ENCODE measurements around the gene TADA2B.

The TADA2B gene

DNA sequence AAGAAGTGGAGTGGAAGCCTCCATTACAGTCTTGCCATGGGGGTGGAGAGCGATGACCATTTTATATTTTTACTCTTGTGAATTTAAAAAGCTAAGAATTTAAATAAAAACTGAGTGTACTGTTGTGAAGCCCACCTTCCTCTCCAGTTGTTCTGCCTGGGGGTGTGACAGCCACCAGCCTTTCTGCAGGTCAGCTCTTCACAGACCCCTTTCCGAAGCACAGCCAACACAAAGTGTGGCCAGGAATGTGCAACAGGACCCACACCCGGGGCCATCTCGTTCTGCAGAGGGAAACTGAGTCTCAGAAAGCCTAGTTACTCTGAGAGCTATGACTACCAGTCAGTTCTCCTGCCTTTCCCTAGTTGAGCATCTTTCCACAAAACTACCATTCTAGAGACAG, 23.3 kb downstream of the TADA2B start:
- H3K36me3 ChIP-seq (ENCODE audit: control insufficient read depth, insufficient read depth, low read length), result peaks cover 25% of the 10 kb centered on the region
- no peak overlapping the region for H3K9ac ChIP-seq (ENCODE audit: low read depth, low read length)
- H3K27me3 ChIP-seq (ENCODE audit: control insufficient read depth, insufficient read depth, low read length), result peaks cover 14% of the 10 kb centered on the region
- no peaks in the 10 kb centered on the region for H3K9me3 ChIP-seq (ENCODE audit: control insufficient read depth, insufficient read depth, low read length)
- H3K4me3 ChIP-seq (ENCODE audit: low read depth, low read length), result peak overlapping the region; percentile 85
- H3K4me1 ChIP-seq (ENCODE audit: control insufficient read depth, insufficient read depth, low read length), result peaks cover 3% of the 10 kb centered on the region

DNA sequence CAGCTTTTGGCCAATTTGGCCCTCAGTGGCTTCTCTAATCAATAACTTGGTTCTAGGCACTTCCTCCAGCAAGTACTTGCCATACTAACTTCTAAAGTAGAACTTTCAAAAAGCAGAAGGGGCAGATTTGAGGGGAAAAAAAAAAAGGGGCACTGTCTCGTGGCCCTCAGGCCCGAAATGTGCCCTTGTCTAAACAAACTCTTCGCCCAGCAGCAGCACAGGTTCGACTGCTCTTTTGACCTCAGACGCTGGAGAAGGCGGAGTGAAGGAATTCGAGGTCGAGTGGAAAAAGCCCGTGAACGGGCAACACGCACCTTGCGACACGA, 23.9 kb downstream of the TADA2B start:
- Histone ChIP-seq H3K4me1 (ENCODE audit: control insufficient read depth, insufficient read depth, low read length) (peaks cover 3% of the 10 kb centered on the region), H3K4me3 (ENCODE audit: low read depth, low read length) (peak overlapping the region; percentile 85), H3K9ac (ENCODE audit: low read depth, low read length) (peak overlapping the region; percentile 83), H3K36me3 (ENCODE audit: control insufficient read depth, insufficient read depth, low read length) (peaks cover 19% of the 10 kb centered on the region), H3K9me3 (ENCODE audit: control insufficient read depth, insufficient read depth, low read length) (no peaks in the 10 kb centered on the region), H3K27me3 (ENCODE audit: control insufficient read depth, insufficient read depth, low read length) (peaks cover 19% of the 10 kb centered on the region)

DNA sequence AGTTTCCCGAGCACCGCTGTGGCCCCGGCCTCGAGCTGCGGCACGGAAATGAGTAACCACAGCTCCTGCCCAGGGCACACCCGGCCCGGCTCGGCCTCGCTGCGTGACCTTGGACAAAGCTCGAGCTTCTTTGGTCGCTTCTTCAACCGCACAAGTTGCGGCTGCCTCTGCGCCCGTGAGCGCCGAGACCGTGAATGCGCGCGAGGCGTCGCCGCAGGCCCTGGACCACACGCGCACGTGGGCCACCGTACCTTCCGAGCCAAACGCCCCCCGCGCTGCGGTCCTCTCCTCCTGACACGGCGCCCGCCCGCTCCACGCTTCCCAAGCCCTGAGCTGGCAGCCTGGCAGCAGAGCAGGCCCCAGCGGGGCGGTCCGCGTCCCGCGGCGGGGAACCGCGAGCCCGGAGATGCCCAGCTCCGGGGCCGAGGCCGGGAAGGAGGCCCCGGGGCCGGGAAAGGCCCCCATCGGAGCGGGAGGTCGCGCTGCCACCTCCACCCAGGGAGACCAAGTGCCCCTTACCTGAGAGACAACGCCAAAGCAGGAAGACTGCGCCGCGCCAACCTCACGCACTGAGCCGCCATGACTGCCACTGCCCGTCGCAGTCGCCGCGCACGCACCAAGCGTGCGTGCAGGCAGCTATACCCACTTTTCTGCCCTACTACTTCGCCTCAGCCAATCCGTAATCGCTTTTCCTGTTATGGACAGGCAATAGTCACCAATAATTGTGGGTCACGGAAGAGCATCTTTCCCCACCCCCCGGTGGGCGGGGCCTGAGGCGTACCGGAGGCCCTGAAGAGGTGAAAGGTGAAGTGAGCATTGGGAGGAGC, 24.5 kb downstream of the TADA2B start, which contains the start of gene GRPEL1:
GRPEL1 (minus strand) TSS at position 613 of the 827 bp plus-strand sequence; CDS start at position 581, 32 bp downstream.
- peaks cover 17% of the 10 kb centered on the region for H3K36me3 ChIP-seq (ENCODE audit: control insufficient read depth, insufficient read depth, low read length)
- H3K4me3 ChIP-seq (ENCODE audit: low read depth, low read length), result peak within 1 kb of the TSS; percentile 85
- peaks cover 23% of the 10 kb centered on the region for H3K27me3 ChIP-seq (ENCODE audit: control insufficient read depth, insufficient read depth, low read length)
- H3K9ac ChIP-seq (ENCODE audit: low read depth, low read length), result peak within 1 kb of the TSS; percentile 83
- H3K4me1 ChIP-seq (ENCODE audit: control insufficient read depth, insufficient read depth, low read length), result peaks cover 3% of the 10 kb centered on the region
- no peaks in the 10 kb centered on the region for H3K9me3 ChIP-seq (ENCODE audit: control insufficient read depth, insufficient read depth, low read length)

GRCh38 chr4:7068279-7068842, 25.2 kb downstream of the TADA2B start:
- Histone ChIP-seq H3K36me3 (ENCODE audit: control insufficient read depth, insufficient read depth, low read length) (peaks cover 11% of the 10 kb centered on the region), H3K27me3 (ENCODE audit: control insufficient read depth, insufficient read depth, low read length) (peaks cover 23% of the 10 kb centered on the region), H3K9ac (ENCODE audit: low read depth, low read length) (no peak overlapping the region), H3K4me3 (ENCODE audit: low read depth, low read length) (peak overlapping the region; percentile 81), H3K9me3 (ENCODE audit: control insufficient read depth, insufficient read depth, low read length) (no peaks in the 10 kb centered on the region), H3K4me1 (ENCODE audit: control insufficient read depth, insufficient read depth, low read length) (peaks cover 3% of the 10 kb centered on the region)

DNA sequence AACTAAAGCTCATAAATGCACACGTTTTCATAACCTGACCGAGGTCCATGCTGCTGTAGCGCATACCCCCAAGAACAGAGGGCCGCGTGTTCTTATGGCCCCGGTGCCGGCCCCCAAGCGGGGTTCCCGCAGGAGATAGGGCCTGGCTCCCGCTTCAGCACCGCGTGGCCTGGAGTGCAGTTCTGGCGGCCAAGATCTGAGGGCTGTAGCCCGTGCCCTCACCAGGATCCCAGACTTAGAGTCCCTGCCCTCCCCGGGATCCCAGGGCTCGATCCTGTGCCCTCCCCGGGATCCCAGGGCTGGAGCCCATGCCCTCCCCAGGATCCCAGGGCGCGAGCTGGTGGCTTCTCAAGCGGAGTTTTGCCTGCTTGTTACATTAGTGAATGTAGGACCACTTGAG, 25.7 kb downstream of the TADA2B start:
- Histone ChIP-seq H3K4me1 (ENCODE audit: control insufficient read depth, insufficient read depth, low read length) (peaks cover 3% of the 10 kb centered on the region), H3K27me3 (ENCODE audit: control insufficient read depth, insufficient read depth, low read length) (peaks cover 23% of the 10 kb centered on the region), H3K9me3 (ENCODE audit: control insufficient read depth, insufficient read depth, low read length) (no peaks in the 10 kb centered on the region), H3K4me3 (ENCODE audit: low read depth, low read length) (peak overlapping the region; percentile 81), H3K9ac (ENCODE audit: low read depth, low read length) (no peak overlapping the region), H3K36me3 (ENCODE audit: control insufficient read depth, insufficient read depth, low read length) (peaks cover 6% of the 10 kb centered on the region)

GRCh38 chr4:7070729-7071511, 27.7 kb downstream of the TADA2B start:
- Histone ChIP-seq H3K4me3 (ENCODE audit: low read depth, low read length) (no peak overlapping the region), H3K36me3 (ENCODE audit: control insufficient read depth, insufficient read depth, low read length) (no peaks in the 10 kb centered on the region), H3K4me1 (ENCODE audit: control insufficient read depth, insufficient read depth, low read length) (peaks cover 3% of the 10 kb centered on the region), H3K27me3 (ENCODE audit: control insufficient read depth, insufficient read depth, low read length) (peaks cover 23% of the 10 kb centered on the region), H3K9ac (ENCODE audit: low read depth, low read length) (no peak overlapping the region), H3K9me3 (ENCODE audit: control insufficient read depth, insufficient read depth, low read length) (no peaks in the 10 kb centered on the region)

- Histone ChIP-seq H3K36me3 (ENCODE audit: control insufficient read depth, insufficient read depth, low read length) (no peaks in the 10 kb centered on the region), H3K4me1 (ENCODE audit: control insufficient read depth, insufficient read depth, low read length) (no peaks in the 10 kb centered on the region), H3K4me3 (ENCODE audit: low read depth, low read length) (no peak overlapping the region), H3K9me3 (ENCODE audit: control insufficient read depth, insufficient read depth, low read length) (no peaks in the 10 kb centered on the region), H3K9ac (ENCODE audit: low read depth, low read length) (no peak overlapping the region), H3K27me3 (ENCODE audit: control insufficient read depth, insufficient read depth, low read length) (peaks cover 23% of the 10 kb centered on the region)
These were observed 29.9 kb downstream of the TADA2B start for GRCh38 chr4:7073059-7073458.

- H3K9me3 ChIP-seq (ENCODE audit: control insufficient read depth, insufficient read depth, low read length), result no peaks in the 10 kb centered on the region
- peaks cover 22% of the 10 kb centered on the region for H3K27me3 ChIP-seq (ENCODE audit: control insufficient read depth, insufficient read depth, low read length)
- no peaks in the 10 kb centered on the region for H3K36me3 ChIP-seq (ENCODE audit: control insufficient read depth, insufficient read depth, low read length)
- no peak overlapping the region for H3K9ac ChIP-seq (ENCODE audit: low read depth, low read length)
- H3K4me3 ChIP-seq (ENCODE audit: low read depth, low read length), result no peak overlapping the region
- H3K4me1 ChIP-seq (ENCODE audit: control insufficient read depth, insufficient read depth, low read length), result no peaks in the 10 kb centered on the region
These were observed 30.6 kb downstream of the TADA2B start for GRCh38 chr4:7073526-7074390.

- no peaks in the 10 kb centered on the region for H3K36me3 ChIP-seq (ENCODE audit: control insufficient read depth, insufficient read depth, low read length)
- no peak overlapping the region for H3K4me3 ChIP-seq (ENCODE audit: low read depth, low read length)
- H3K27me3 ChIP-seq (ENCODE audit: control insufficient read depth, insufficient read depth, low read length), result peaks cover 16% of the 10 kb centered on the region
- H3K4me1 ChIP-seq (ENCODE audit: control insufficient read depth, insufficient read depth, low read length), result no peaks in the 10 kb centered on the region
- H3K9me3 ChIP-seq (ENCODE audit: control insufficient read depth, insufficient read depth, low read length), result no peaks in the 10 kb centered on the region
- no peak overlapping the region for H3K9ac ChIP-seq (ENCODE audit: low read depth, low read length)
These were observed 31.3 kb downstream of the TADA2B start for GRCh38 chr4:7074426-7074825.

- H3K27me3 ChIP-seq (ENCODE audit: control insufficient read depth, insufficient read depth, low read length), result peaks cover 12% of the 10 kb centered on the region
- H3K9ac ChIP-seq (ENCODE audit: low read depth, low read length), result no peak overlapping the region
- no peaks in the 10 kb centered on the region for H3K36me3 ChIP-seq (ENCODE audit: control insufficient read depth, insufficient read depth, low read length)
- H3K4me1 ChIP-seq (ENCODE audit: control insufficient read depth, insufficient read depth, low read length), result no peaks in the 10 kb centered on the region
- H3K9me3 ChIP-seq (ENCODE audit: control insufficient read depth, insufficient read depth, low read length), result no peaks in the 10 kb centered on the region
- no peak overlapping the region for H3K4me3 ChIP-seq (ENCODE audit: low read depth, low read length)
These were observed 33.0 kb downstream of the TADA2B start for GRCh38 chr4:7075962-7076695.

DNA sequence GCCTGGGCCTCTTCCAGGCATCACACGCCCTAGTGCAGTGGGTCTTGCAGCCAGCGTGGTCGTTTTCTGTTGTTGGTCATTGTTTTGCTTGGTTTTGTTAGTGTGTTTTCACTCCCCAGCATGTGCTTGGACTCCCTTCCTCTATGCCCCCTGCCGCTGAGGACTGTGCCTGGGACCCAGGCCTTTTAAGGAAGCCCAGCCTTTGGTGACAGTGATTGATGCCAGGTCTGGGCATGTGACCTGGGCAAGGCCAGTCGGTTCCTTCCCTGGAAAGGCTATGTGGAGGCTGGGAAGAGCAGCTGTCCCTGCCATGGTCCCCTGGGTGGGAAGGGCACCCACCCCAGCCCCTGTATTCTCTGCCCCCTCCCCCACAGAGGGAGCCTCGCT, 33.5 kb downstream of the TADA2B start:
- H3K4me1 ChIP-seq (ENCODE audit: control insufficient read depth, insufficient read depth, low read length), result no peaks in the 10 kb centered on the region

More for the DNA sequence above, 33.5 kb downstream of the TADA2B start:
- H3K27me3 ChIP-seq (ENCODE audit: control insufficient read depth, insufficient read depth, low read length), result peaks cover 11% of the 10 kb centered on the region
- H3K9me3 ChIP-seq (ENCODE audit: control insufficient read depth, insufficient read depth, low read length), result no peaks in the 10 kb centered on the region
- no peak overlapping the region for H3K4me3 ChIP-seq (ENCODE audit: low read depth, low read length)
- H3K9ac ChIP-seq (ENCODE audit: low read depth, low read length), result no peak overlapping the region
- no peaks in the 10 kb centered on the region for H3K36me3 ChIP-seq (ENCODE audit: control insufficient read depth, insufficient read depth, low read length)

Data from iPS-15b (cell line).